HUES64 (cell line): ENCODE results near the gene CD36.

Experiments
- H3K27ac ChIP-seq: 2 replicates; pipeline ENCODE4 v1.7.0; 2013; ENCODE audit warnings: low read depth, low read length, inconsistent platforms
- H3K27me3 ChIP-seq: 2 replicates; pipeline ENCODE4 v1.6.1; 2013; ENCODE audit warnings: mild to moderate bottlenecking, low read length; ENCODE audit not compliant: insufficient read depth
- H3K36me3 ChIP-seq: 2 replicates; pipeline ENCODE4 v1.6.1; 2013; ENCODE audit warnings: mild to moderate bottlenecking, low read length; ENCODE audit not compliant: insufficient read depth
- H3K4me1 ChIP-seq: 2 replicates; pipeline ENCODE4 v1.6.1; 2013; ENCODE audit warnings: mild to moderate bottlenecking, low read length, moderate library complexity; ENCODE audit not compliant: insufficient read depth
- H3K4me3 ChIP-seq: 2 replicates; pipeline ENCODE4 v1.5.1; 2013; ENCODE audit warnings: mild to moderate bottlenecking, low read length, moderate library complexity
- H3K9ac ChIP-seq: 2 replicates; pipeline ENCODE4 v1.6.1; 2013; ENCODE audit warnings: mild to moderate bottlenecking, low read depth, low read length
- H3K9me3 ChIP-seq: 2 replicates; pipeline ENCODE4 v1.6.1; 2013; ENCODE audit warnings: low read depth, low read length; ENCODE audit not compliant: insufficient read depth
- WGBS: fragments of 150-250, 120-280 bp; methylation state at CpG from one replicate; pipeline ENCODE4 v1.1.7; 2013; ENCODE audit warnings: missing lambda C conversion rate; 5-methylcytosine and 5-hydroxymethylcytosine counted together

CD36 gene

DNA sequence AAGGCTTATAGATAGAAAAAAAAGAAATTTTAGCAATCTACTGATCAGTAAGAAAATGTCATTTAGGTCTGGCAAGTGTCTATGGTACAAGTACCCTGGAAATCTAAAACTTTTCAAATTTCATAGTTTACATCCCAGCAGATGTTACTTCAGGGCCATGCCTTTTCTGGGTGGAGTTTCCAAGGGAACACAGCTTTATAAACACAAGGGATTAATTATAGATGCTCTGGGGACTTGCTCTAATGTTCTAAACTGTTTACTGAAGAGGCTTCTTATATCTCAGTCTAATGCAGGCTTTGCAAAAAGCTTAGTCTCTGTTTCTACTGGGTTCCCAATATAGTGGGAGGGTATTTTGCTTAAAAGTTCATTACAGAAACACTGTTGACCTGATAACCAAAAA is 3.1 kb downstream of the CD36 start:
- Histone ChIP-seq H3K4me1 (no peaks in the 10 kb centered on the region), H3K36me3 (no peaks in the 10 kb centered on the region), H3K4me3 (no peak overlapping the region), H3K27ac (no peak overlapping the region), H3K27me3 (no peaks in the 10 kb centered on the region), H3K9me3 (no peaks in the 10 kb centered on the region), H3K9ac (no peak overlapping the region)

DNA sequence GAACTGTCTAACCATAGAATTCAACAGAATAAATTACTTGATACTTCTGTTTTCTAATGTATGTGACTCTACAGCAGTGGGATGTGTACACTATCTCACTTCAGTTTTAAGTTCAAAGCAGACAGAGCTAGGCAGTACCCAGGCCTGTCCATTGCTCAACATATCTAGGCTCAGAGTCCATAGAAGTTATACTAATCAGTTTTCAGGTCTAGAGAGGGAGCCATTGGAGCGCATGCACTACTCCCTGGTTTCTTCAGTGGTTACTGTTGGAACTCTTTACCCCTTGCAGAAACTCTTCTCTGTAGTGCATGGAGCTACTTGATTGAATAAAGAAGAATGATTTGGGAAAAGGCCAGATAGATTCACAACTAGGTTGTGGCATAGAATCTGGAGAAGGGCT is 4.4 kb downstream of the CD36 start:
- whole genome bisulfite sequencing = 92% methylated on average over 1 of the region's 1 CpG
- Histone ChIP-seq H3K4me1 (no peaks in the 10 kb centered on the region), H3K27ac (no peak overlapping the region), H3K9ac (no peak overlapping the region), H3K4me3 (no peak overlapping the region), H3K27me3 (no peaks in the 10 kb centered on the region), H3K36me3 (no peaks in the 10 kb centered on the region), H3K9me3 (no peaks in the 10 kb centered on the region)

- Histone ChIP-seq H3K4me1 (no peaks in the 10 kb centered on the region), H3K27ac (no peak overlapping the region), H3K27me3 (no peaks in the 10 kb centered on the region), H3K9me3 (no peaks in the 10 kb centered on the region), H3K4me3 (no peak overlapping the region), H3K9ac (no peak overlapping the region), H3K36me3 (no peaks in the 10 kb centered on the region)
- WGBS = 96% methylated on average over 5 of the region's 5 CpGs
These were observed 5.0 kb downstream of the CD36 start for GRCh38 chr7:80643336-80643915.

DNA sequence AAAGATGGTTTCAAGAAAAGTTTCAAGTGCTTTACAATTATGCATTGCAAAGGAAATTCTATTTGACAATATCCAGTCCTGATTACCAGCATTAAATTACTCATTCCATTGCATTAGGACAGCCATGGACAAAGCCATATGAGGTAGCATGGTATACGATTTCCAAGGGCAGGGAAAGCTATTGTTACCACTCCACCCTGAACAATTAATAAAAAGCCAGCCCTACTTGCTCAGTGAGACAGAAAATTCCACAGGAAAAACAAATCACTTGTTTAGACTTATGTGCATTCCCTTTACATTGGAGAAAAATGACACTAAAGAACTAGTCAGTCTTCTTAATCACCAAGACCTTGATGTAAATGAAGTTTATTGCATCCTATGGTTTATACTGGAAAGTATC is 5.6 kb downstream of the CD36 start:
- no peak overlapping the region for H3K9ac ChIP-seq
- 85% methylated on average over 1 of the region's 1 CpG for WGBS
- no peaks in the 10 kb centered on the region for H3K4me1 ChIP-seq
- no peaks in the 10 kb centered on the region for H3K36me3 ChIP-seq
- no peaks in the 10 kb centered on the region for H3K27me3 ChIP-seq
- no peaks in the 10 kb centered on the region for H3K9me3 ChIP-seq
- no peak overlapping the region for H3K27ac ChIP-seq
- no peak overlapping the region for H3K4me3 ChIP-seq

GRCh38 chr7:80646083-80646865 is 7.8 kb downstream of the CD36 start:
- WGBS = 92% methylated on average over 8 of the region's 9 CpGs
- H3K36me3 ChIP-seq = no peaks in the 10 kb centered on the region

DNA sequence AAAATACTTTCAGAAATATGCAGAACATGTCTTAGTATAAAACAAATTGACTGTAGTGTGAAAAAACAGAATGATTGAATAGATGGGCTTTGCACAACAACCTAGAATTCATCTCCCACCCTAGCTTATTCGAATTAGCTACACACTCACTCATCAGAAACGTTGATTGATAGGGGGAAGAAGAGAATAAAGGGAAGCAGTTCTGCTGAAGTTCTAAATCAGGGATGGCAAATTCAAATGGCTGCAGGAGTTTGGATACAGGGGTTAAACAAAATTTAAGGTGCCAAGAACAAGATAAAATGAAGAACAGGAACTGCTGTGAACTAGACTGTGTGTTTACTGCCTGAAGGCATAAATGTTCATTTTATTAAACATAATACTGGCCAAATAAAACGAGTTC is 9.0 kb downstream of the CD36 start:
- Histone ChIP-seq H3K4me1 (no peaks in the 10 kb centered on the region), H3K9me3 (no peaks in the 10 kb centered on the region), H3K27me3 (no peaks in the 10 kb centered on the region), H3K9ac (no peak overlapping the region), H3K27ac (no peak overlapping the region), H3K4me3 (no peak overlapping the region), H3K36me3 (no peaks in the 10 kb centered on the region)
- WGBS = 80% methylated on average over 2 of the region's 3 CpGs

More at GRCh38 chr7:80646083-80646865, 7.8 kb downstream of the CD36 start:
- Histone ChIP-seq H3K4me3 (no peak overlapping the region), H3K9ac (no peak overlapping the region), H3K27ac (no peak overlapping the region), H3K9me3 (no peaks in the 10 kb centered on the region), H3K4me1 (no peaks in the 10 kb centered on the region), H3K27me3 (no peaks in the 10 kb centered on the region)

GRCh38 chr7:80648031-80648600 is 9.7 kb downstream of the CD36 start:
- Histone ChIP-seq H3K4me3 (no peak overlapping the region), H3K36me3 (no peaks in the 10 kb centered on the region), H3K27me3 (no peaks in the 10 kb centered on the region), H3K9me3 (no peaks in the 10 kb centered on the region), H3K27ac (no peak overlapping the region), H3K4me1 (no peaks in the 10 kb centered on the region), H3K9ac (no peak overlapping the region)
- WGBS = 100% methylated on average over 2 of the region's 2 CpGs

DNA sequence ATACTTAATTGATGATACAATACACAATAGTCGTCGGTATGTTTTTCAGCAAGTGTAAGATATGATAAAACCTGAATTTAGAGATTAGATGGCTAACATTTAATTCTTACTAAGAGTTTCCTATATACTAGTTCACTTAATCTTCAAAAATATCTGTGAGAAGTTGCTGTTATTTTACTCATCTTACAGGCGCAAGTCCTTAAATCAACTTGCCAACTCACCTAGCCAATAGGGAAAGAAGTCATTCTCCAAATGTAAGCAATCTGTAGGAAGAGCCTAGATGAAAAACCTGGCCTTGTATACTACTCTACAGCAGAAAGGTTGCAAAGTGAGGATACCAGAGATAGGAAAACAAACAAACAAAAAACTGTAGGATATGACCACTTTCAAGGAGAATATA is 10.6 kb downstream of the CD36 start:
- Histone ChIP-seq H3K4me1 (no peaks in the 10 kb centered on the region), H3K27me3 (no peaks in the 10 kb centered on the region), H3K4me3 (no peak overlapping the region), H3K27ac (no peak overlapping the region), H3K9me3 (no peaks in the 10 kb centered on the region), H3K9ac (no peak overlapping the region), H3K36me3 (no peaks in the 10 kb centered on the region)
- whole genome bisulfite sequencing = no CpG with 5 or more reads among the region's 3 CpGs

GRCh38 chr7:80650030-80650429 is 11.6 kb downstream of the CD36 start:
- no peaks in the 10 kb centered on the region for H3K9me3 ChIP-seq
- WGBS = 82% methylated on average over 2 of the region's 2 CpGs
- H3K27ac ChIP-seq = no peak overlapping the region
- no peak overlapping the region for H3K4me3 ChIP-seq
- H3K27me3 ChIP-seq = no peaks in the 10 kb centered on the region
- no peaks in the 10 kb centered on the region for H3K4me1 ChIP-seq
- H3K9ac ChIP-seq = no peak overlapping the region
- H3K36me3 ChIP-seq = no peaks in the 10 kb centered on the region

DNA sequence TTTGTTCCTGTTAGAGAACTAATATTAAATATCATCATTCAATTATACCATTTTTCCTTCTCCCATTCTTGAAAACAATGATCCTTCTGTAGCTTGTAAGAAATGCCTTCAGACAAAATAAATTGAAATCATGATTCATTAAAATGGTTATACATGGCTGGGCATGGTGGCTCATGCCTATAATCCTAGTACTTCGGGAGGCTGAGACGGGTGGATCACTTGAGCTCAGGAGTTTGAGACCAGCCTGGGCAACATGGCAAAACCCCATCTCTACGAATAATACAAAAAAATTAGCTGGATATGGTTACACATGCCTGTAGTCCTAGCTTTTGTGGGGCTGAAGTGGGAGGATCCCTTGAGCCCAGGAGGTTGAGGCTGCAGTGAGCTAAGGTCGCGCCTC is 13.0 kb downstream of the CD36 start:
- WGBS = 98% methylated on average over 5 of the region's 5 CpGs

DNA sequence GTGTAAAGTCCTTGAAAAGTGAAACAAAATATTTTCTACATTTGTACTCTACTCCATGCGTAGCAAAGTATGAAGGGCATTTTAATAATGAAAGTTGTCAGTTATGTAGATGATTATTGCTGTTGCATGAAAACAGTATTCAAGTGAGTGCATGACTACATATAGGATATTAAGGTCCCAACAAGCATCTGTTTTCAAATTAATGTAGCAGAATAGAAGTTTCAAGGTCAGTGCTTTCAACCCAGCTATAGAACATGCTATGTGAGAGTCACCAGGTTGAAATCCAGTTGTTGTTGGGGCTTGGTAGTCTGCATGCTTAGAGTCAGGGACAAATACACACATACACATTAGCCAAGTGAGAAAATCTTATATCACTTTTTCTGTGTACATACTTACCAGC is 14.8 kb downstream of the CD36 start:
- no peak overlapping the region for H3K27ac ChIP-seq
- no peaks in the 10 kb centered on the region for H3K27me3 ChIP-seq
- H3K4me3 ChIP-seq = no peak overlapping the region
- H3K4me1 ChIP-seq = no peaks in the 10 kb centered on the region
- H3K36me3 ChIP-seq = no peaks in the 10 kb centered on the region
- H3K9me3 ChIP-seq = no peaks in the 10 kb centered on the region
- no peak overlapping the region for H3K9ac ChIP-seq
- 92% methylated on average over 1 of the region's 1 CpG for WGBS

More for the DNA sequence above, 13.0 kb downstream of the CD36 start:
- no peaks in the 10 kb centered on the region for H3K9me3 ChIP-seq
- no peak overlapping the region for H3K4me3 ChIP-seq
- H3K36me3 ChIP-seq = no peaks in the 10 kb centered on the region
- H3K9ac ChIP-seq = no peak overlapping the region
- H3K27ac ChIP-seq = no peak overlapping the region
- no peaks in the 10 kb centered on the region for H3K27me3 ChIP-seq
- H3K4me1 ChIP-seq = no peaks in the 10 kb centered on the region
